Memory B cell (primary cell): ENCODE data around the gene ENAH.

Experiments used
- ATAC-seq: fragments of 150-1000 bp; cut with Tn5 transposase; 2 replicates; pipeline ENCODE4 v1.10.0; 2021; ENCODE audit warnings: low read depth, mild to moderate bottlenecking, moderate library complexity
- DNase-seq, 2 donors: peaks; one replicate each; pipeline ENCODE4 v3.0.0; 2022; ENCODE audit warnings: low spot score in 2 of 2
- H3K27ac Mint-ChIP-seq: one replicate; pipeline ENCODE4 v1.8.0; 2022; ENCODE audit warnings: mild to moderate bottlenecking, moderate library complexity, mixed read lengths
- H3K27me3 Mint-ChIP-seq: one replicate; pipeline ENCODE4 v1.8.0; 2022; ENCODE audit warnings: mixed read lengths
- H3K36me3 Mint-ChIP-seq: one replicate; pipeline ENCODE4 v1.8.0; 2022; ENCODE audit warnings: mild to moderate bottlenecking, mixed read lengths
- H3K4me1 Mint-ChIP-seq: one replicate; pipeline ENCODE4 v1.8.0; 2022; ENCODE audit warnings: mixed read lengths
- H3K4me3 Mint-ChIP-seq: one replicate; pipeline ENCODE4 v1.8.0; 2022; ENCODE audit warnings: mild to moderate bottlenecking, moderate library complexity, mixed read lengths
- H3K9me3 Mint-ChIP-seq: one replicate; pipeline ENCODE4 v1.8.0; 2022; ENCODE audit warnings: mixed read lengths

ENAH gene

DNA sequence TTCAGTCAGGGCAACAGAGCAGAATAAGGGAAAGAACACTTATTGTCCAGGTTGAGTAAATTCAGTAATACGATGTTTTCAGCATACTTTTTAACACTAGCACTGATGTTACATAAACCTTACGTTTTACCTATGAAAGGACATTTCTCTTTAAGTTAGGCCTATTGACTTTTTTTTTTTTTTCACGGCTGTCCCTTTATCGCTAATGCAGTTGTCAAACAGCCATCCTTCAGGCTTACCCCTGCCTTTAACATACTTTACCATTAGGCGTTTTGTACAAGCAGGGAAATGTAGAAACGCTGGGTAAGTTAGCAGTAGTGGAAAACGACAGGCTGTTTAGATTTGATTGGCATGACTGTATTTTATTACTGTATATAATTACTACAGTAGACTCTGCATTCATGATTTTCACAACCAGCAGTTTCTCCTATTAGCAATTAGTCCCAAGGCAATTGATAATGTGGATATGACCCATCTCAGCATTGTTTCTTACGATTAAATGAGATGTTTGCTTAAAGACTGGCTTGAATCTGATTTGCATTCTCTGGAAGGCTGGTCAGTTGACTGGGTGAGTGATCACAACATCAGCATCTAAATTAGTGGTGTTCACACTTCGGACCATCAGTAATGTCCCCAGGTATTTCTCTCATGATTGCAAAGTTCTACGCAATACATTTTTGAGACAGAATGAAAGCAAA is 115.2 kb downstream of the ENAH start:
- no peak for ATAC-seq
- Mint-ChIP-seq H3K27me3 (peaks cover 5% of the 10 kb centered on the region), H3K36me3 (no peaks in the 10 kb centered on the region), H3K9me3 (no peaks in the 10 kb centered on the region), H3K4me1 (peaks cover 8% of the 10 kb centered on the region), H3K4me3 (no peak overlapping the region), H3K27ac (no peak overlapping the region)
- DNase-seq: no peak

- no peaks in the 10 kb centered on the region for H3K9me3 Mint-ChIP-seq
- ATAC-seq (no peak), DNase-seq (no peak)
- no peak overlapping the region for H3K4me3 Mint-ChIP-seq
- H3K4me1 Mint-ChIP-seq: peaks cover 8% of the 10 kb centered on the region
- no peak overlapping the region for H3K27ac Mint-ChIP-seq
- no peaks in the 10 kb centered on the region for H3K36me3 Mint-ChIP-seq
- peaks cover 8% of the 10 kb centered on the region for H3K27me3 Mint-ChIP-seq
Observed at GRCh38 chr1:225535280-225535679, 117.6 kb downstream of the ENAH start.

GRCh38 chr1:225534772-225535171 is 118.2 kb downstream of the ENAH start:
- Mint-ChIP-seq H3K27me3 (peaks cover 8% of the 10 kb centered on the region), H3K4me3 (no peak overlapping the region), H3K27ac (no peak overlapping the region), H3K36me3 (no peaks in the 10 kb centered on the region), H3K9me3 (no peaks in the 10 kb centered on the region), H3K4me1 (peaks cover 8% of the 10 kb centered on the region)
- DNase-seq (no peak), ATAC-seq (no peak)

DNA sequence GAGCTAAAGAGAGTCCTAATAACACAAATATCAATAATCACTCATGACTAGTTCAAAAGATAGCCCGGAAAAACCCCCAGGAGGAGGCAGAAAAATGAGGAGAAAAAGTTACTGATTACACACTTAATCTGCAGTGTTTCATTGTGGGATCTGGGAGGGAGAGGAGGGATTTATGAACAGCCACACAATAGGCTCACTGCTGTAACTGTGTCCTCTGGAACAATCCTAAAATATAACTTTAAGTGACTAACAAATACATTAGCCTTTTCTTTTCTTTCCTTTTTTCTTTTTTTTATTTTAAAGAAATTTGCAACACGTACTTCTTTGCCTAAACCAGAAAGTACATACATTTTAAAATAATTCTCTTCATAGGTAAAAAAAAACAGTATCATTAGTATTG is 118.8 kb downstream of the ENAH start:
- H3K4me1 Mint-ChIP-seq: peaks cover 4% of the 10 kb centered on the region

GRCh38 chr1:225533238-225533637 is 119.7 kb downstream of the ENAH start:
- no peak for ATAC-seq
- H3K27ac Mint-ChIP-seq: no peak overlapping the region
- no peaks in the 10 kb centered on the region for H3K4me1 Mint-ChIP-seq
- H3K36me3 Mint-ChIP-seq: no peaks in the 10 kb centered on the region
- no peak overlapping the region for H3K4me3 Mint-ChIP-seq
- peaks cover 3% of the 10 kb centered on the region for H3K27me3 Mint-ChIP-seq
- no peaks in the 10 kb centered on the region for H3K9me3 Mint-ChIP-seq
- DNase-seq: no peak

More for the DNA sequence above, 118.8 kb downstream of the ENAH start:
- H3K27me3 Mint-ChIP-seq: peaks cover 5% of the 10 kb centered on the region
- no peak for ATAC-seq
- no peaks in the 10 kb centered on the region for H3K36me3 Mint-ChIP-seq
- H3K4me3 Mint-ChIP-seq: no peak overlapping the region
- no peaks in the 10 kb centered on the region for H3K9me3 Mint-ChIP-seq
- no peak for DNase-seq
- H3K27ac Mint-ChIP-seq: no peak overlapping the region

DNA sequence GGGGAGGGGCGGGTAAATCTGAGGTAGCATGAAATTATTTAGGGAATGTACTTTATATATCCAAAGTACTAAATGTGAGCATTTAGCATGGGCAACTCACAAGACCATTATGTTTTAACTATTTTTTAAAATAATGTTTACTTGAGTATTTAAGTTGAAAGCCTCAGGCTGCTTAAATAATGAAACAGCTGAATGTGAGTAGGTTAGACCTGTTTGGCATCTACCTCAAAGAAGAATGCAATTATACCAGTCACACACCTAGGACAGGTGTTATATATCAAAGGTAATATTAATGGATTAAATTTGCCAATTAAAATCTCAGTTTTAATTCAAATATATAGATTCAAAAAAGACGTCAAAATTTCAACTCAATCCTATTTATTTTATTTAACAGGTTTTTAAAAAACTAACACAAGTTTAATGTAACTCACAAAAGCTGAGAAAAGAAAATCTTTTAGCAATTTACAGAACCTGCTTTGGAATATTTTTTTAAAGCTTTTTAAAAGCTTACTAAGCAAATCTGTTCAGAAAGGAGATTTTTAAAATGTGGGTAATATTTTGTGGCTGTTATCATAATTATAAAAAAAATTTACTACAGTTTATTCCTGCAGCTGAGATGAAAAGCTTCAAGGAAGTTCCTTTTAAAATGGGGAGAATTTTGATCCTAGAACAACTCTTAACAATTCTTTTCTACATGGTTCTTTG is 120.5 kb downstream of the ENAH start:
- Mint-ChIP-seq H3K36me3 (no peaks in the 10 kb centered on the region), H3K9me3 (no peaks in the 10 kb centered on the region), H3K4me3 (no peak overlapping the region), H3K4me1 (no peaks in the 10 kb centered on the region), H3K27me3 (peaks cover 3% of the 10 kb centered on the region), H3K27ac (no peak overlapping the region)
- ATAC-seq (no peak), DNase-seq (no peak)

GRCh38 chr1:225529726-225530125 is 123.2 kb downstream of the ENAH start:
- Mint-ChIP-seq H3K9me3 (no peaks in the 10 kb centered on the region), H3K4me3 (no peak overlapping the region), H3K36me3 (no peaks in the 10 kb centered on the region), H3K4me1 (no peaks in the 10 kb centered on the region), H3K27me3 (peaks cover 7% of the 10 kb centered on the region), H3K27ac (no peak overlapping the region)
- no peak for ATAC-seq
- no peak for DNase-seq

DNA sequence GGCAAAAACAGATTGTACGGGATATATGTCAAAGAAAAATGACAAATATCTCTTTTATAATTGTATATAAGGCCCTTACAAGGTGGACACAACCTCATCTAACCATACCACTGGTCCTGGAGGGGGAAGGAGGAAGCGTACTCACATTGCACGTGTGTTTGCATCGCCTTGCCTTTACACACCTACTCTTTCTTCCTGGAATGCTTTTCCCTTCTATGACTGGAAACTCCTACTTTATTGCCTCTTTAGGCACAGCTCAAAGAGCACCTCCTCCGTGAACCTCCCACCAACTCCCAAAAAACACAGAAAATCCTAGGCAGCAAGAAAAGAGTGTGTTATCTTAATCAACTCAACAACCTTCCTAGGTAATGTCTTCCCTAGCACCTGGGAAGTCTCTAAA is 125.3 kb downstream of the ENAH start:
- DNase-seq (no peak), ATAC-seq (no peak)
- Mint-ChIP-seq H3K36me3 (no peaks in the 10 kb centered on the region), H3K4me1 (no peaks in the 10 kb centered on the region), H3K4me3 (no peak overlapping the region), H3K9me3 (no peaks in the 10 kb centered on the region), H3K27me3 (peaks cover 7% of the 10 kb centered on the region), H3K27ac (no peak overlapping the region)

DNA sequence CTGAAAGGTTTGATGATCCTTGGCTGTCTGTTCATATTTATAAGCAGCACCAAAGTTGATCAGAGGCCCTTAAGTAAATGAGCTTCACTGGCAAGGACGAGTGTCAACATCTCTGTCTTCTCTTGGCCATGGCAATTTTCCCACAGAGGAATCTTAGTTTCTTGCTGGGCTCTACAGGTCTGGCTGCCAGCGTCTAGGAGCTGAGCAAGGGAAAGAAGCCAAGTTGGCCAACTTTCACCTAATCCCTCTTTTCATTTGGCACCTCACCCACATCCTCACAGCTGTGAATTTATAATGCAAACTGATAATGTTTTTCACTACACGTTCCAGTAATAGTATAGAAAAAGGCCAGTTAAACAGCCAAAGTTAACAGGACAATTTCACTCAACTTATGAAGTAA is 126.0 kb downstream of the ENAH start:
- H3K4me1 Mint-ChIP-seq: no peaks in the 10 kb centered on the region
- no peaks in the 10 kb centered on the region for H3K36me3 Mint-ChIP-seq
- H3K27me3 Mint-ChIP-seq: peaks cover 7% of the 10 kb centered on the region
- ATAC-seq: no peak
- no peak for DNase-seq
- no peak overlapping the region for H3K4me3 Mint-ChIP-seq
- no peak overlapping the region for H3K27ac Mint-ChIP-seq
- no peaks in the 10 kb centered on the region for H3K9me3 Mint-ChIP-seq

GRCh38 chr1:225525377-225525776 is 127.5 kb downstream of the ENAH start:
- no peak overlapping the region for H3K27ac Mint-ChIP-seq
- H3K4me3 Mint-ChIP-seq: no peak overlapping the region
- peaks cover 4% of the 10 kb centered on the region for H3K27me3 Mint-ChIP-seq
- H3K4me1 Mint-ChIP-seq: no peaks in the 10 kb centered on the region
- ATAC-seq (no peak), DNase-seq (no peak)
- no peaks in the 10 kb centered on the region for H3K9me3 Mint-ChIP-seq
- H3K36me3 Mint-ChIP-seq: no peaks in the 10 kb centered on the region

- H3K27me3 Mint-ChIP-seq: peaks cover 4% of the 10 kb centered on the region
- no peak for ATAC-seq
- H3K36me3 Mint-ChIP-seq: no peaks in the 10 kb centered on the region
- no peak overlapping the region for H3K27ac Mint-ChIP-seq
- no peak overlapping the region for H3K4me3 Mint-ChIP-seq
- DNase-seq: no peak
- no peaks in the 10 kb centered on the region for H3K4me1 Mint-ChIP-seq
- no peaks in the 10 kb centered on the region for H3K9me3 Mint-ChIP-seq
Observed at GRCh38 chr1:225524570-225524969, 128.4 kb downstream of the ENAH start.

GRCh38 chr1:225523263-225523950 is 129.5 kb downstream of the ENAH start:
- no peak overlapping the region for H3K4me3 Mint-ChIP-seq
- H3K27ac Mint-ChIP-seq: no peak overlapping the region
- H3K9me3 Mint-ChIP-seq: no peaks in the 10 kb centered on the region
- no peaks in the 10 kb centered on the region for H3K4me1 Mint-ChIP-seq
- peaks cover 4% of the 10 kb centered on the region for H3K27me3 Mint-ChIP-seq
- DNase-seq (no peak), ATAC-seq (no peak)
- H3K36me3 Mint-ChIP-seq: no peaks in the 10 kb centered on the region

DNA sequence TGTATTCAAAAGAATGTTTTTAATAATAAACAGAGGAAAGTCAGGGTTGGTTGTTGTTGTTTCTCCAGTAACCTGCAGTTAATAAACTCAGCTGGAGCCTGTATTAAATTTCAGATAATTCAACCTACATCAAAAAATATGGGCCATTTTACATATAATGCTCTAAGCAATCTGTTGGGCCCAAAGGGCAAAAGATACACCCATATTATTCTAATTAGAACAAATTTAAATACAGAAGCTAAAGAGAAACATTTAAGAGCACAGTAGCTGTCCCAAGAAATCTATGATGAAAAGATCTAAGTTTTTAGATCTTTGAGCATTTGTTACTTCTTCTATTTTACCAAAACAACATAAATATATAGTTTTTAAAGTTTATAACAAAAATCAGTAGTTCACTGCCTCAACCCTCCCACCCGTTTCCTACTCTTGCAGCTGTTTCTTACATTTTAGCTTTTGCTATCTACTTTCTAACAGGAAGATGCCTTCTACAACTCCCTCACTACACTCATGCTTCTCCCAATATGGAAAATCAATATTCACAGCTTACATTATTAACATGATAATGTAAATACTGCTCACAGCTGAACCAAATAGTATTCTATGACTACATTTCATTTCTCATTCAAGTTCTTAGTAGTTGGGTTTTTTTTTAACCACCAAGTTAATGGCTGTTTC is 130.2 kb downstream of the ENAH start:
- Mint-ChIP-seq H3K4me3 (no peak overlapping the region), H3K36me3 (no peaks in the 10 kb centered on the region), H3K9me3 (no peaks in the 10 kb centered on the region), H3K4me1 (no peaks in the 10 kb centered on the region), H3K27me3 (peaks cover 5% of the 10 kb centered on the region), H3K27ac (no peak overlapping the region)
- DNase-seq (no peak), ATAC-seq (no peak)

DNA sequence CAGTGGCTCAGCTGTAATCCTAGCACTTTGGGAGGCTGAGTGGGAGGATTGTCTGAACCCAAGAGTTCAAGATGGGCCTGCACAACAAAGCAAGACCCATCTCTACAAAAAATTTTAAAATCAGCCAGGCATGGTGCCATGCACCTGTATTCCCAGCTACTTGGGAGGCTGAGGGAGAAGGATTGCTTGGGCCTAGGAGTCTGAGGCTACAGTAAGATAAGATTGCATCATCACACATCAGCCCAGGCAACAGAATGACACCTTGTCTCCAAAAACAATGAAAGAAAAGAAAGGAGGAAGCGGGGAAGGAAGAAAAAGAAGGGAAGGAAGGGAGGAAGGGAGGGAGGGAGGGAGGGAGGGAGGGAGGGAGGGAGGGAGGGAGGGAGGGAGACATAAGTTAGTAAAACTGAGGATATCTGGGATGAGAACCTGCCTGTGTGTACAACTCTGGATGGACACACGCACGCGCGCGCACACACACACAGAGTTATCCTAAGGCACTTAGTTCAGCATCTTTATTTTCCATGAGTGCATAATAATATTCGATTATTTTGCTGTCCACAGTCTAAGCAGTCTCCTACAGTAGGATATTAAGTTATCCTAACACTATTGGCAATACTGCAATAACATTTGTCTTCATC is 132.2 kb downstream of the ENAH start:
- Mint-ChIP-seq H3K4me3 (no peak overlapping the region), H3K4me1 (no peaks in the 10 kb centered on the region), H3K36me3 (peaks cover 2% of the 10 kb centered on the region), H3K27ac (no peak overlapping the region), H3K9me3 (no peaks in the 10 kb centered on the region), H3K27me3 (peaks cover 7% of the 10 kb centered on the region)
- DNase-seq (no peak), ATAC-seq (no peak)
